Central memory CD8-positive, alpha-beta T cell (primary cell): ENCODE measurements around the gene TNIP1.

ENCODE experiments used
- ATAC-seq: fragments of 150-1000 bp; cut with Tn5 transposase; replicated peaks from 2 replicates; pipeline ENCODE4 v1.10.0; 2022; ENCODE audit warnings: mild to moderate bottlenecking, moderate FRiP score, moderate number of reproducible peaks; ENCODE audit not compliant: poor library complexity, severe bottlenecking; ENCODE audit errors: extremely low read depth
- DNase-seq, 2 donors: peaks; one replicate each; pipeline ENCODE4 v3.0.0; 2021; ENCODE audit warnings: low spot score in 2 of 2
- H3K27ac Mint-ChIP-seq: one replicate; pipeline ENCODE4 v1.8.0; 2022; ENCODE audit warnings: low read depth, mild to moderate bottlenecking, moderate library complexity, mixed read lengths
- H3K27me3 Mint-ChIP-seq: one replicate; pipeline ENCODE4 v1.8.0; 2022; ENCODE audit warnings: mixed read lengths
- H3K36me3 Mint-ChIP-seq: one replicate; pipeline ENCODE4 v1.8.0; 2022; ENCODE audit warnings: mild to moderate bottlenecking, moderate library complexity, mixed read lengths; ENCODE audit not compliant: insufficient read depth
- H3K4me1 Mint-ChIP-seq: one replicate; pipeline ENCODE4 v1.8.0; 2022; ENCODE audit warnings: mixed read lengths
- H3K4me3 Mint-ChIP-seq: one replicate; pipeline ENCODE4 v1.8.0; 2022; ENCODE audit warnings: mild to moderate bottlenecking, moderate library complexity, mixed read lengths
- H3K9me3 Mint-ChIP-seq: one replicate; pipeline ENCODE4 v1.8.0; 2022; ENCODE audit warnings: mixed read lengths

The TNIP1 gene

GRCh38 chr5:151080613-151081430 lies at the start of gene TNIP1:
Gene TNIP1 (minus strand): TSS chr5:151081034. CDS start chr5:151065095, 15,939 bp downstream.
- H3K36me3 Mint-ChIP-seq: peaks cover 47% of the 10 kb centered on the region
- H3K27me3 Mint-ChIP-seq: no peaks in the 10 kb centered on the region
- H3K4me3 Mint-ChIP-seq: peak within 1 kb of the TSS; percentile 74
- peak within 1 kb of the TSS; percentile 86 for H3K27ac Mint-ChIP-seq
- H3K9me3 Mint-ChIP-seq: no peaks in the 10 kb centered on the region
- DNase-seq (peak; percentile 92 to 95), ATAC-seq (peak; percentile 87)
- H3K4me1 Mint-ChIP-seq: peaks cover 79% of the 10 kb centered on the region

- H3K4me1 Mint-ChIP-seq: peaks cover 50% of the 10 kb centered on the region
- ATAC-seq: no peak
- H3K36me3 Mint-ChIP-seq: peaks cover 90% of the 10 kb centered on the region
- H3K27ac Mint-ChIP-seq: peak overlapping the region; percentile 36
- H3K4me3 Mint-ChIP-seq: no peak overlapping the region
- H3K27me3 Mint-ChIP-seq: no peaks in the 10 kb centered on the region
- DNase-seq: no peak
- H3K9me3 Mint-ChIP-seq: no peaks in the 10 kb centered on the region
Observed at GRCh38 chr5:151130235-151130921, 49.5 kb upstream of the TNIP1 start.

GRCh38 chr5:151128817-151129216 lies 48.0 kb upstream of the TNIP1 start:
- ATAC-seq: no peak
- Mint-ChIP-seq H3K4me3 (no peak overlapping the region), H3K36me3 (peaks cover 86% of the 10 kb centered on the region), H3K4me1 (peaks cover 54% of the 10 kb centered on the region), H3K27ac (peak overlapping the region; percentile 36), H3K27me3 (no peaks in the 10 kb centered on the region), H3K9me3 (no peaks in the 10 kb centered on the region)
- no peak for DNase-seq

GRCh38 chr5:151127926-151128325 lies 47.1 kb upstream of the TNIP1 start:
- H3K27ac Mint-ChIP-seq: peak overlapping the region; percentile 74
- no peaks in the 10 kb centered on the region for H3K27me3 Mint-ChIP-seq
- H3K9me3 Mint-ChIP-seq: no peaks in the 10 kb centered on the region
- no peak overlapping the region for H3K4me3 Mint-ChIP-seq
- DNase-seq: no peak
- peaks cover 50% of the 10 kb centered on the region for H3K4me1 Mint-ChIP-seq
- H3K36me3 Mint-ChIP-seq: peaks cover 86% of the 10 kb centered on the region
- no peak for ATAC-seq

GRCh38 chr5:151126199-151126645 lies 45.4 kb upstream of the TNIP1 start:
- H3K27me3 Mint-ChIP-seq: no peaks in the 10 kb centered on the region
- H3K4me1 Mint-ChIP-seq: peaks cover 44% of the 10 kb centered on the region
- no peaks in the 10 kb centered on the region for H3K9me3 Mint-ChIP-seq
- DNase-seq (peak; percentile 50 to 63), ATAC-seq (no peak)
- H3K4me3 Mint-ChIP-seq: no peak overlapping the region
- H3K36me3 Mint-ChIP-seq: peaks cover 75% of the 10 kb centered on the region
- H3K27ac Mint-ChIP-seq: peak overlapping the region; percentile 74

- DNase-seq (no peak), ATAC-seq (peak; percentile 36)
- no peaks in the 10 kb centered on the region for H3K27me3 Mint-ChIP-seq
- peaks cover 44% of the 10 kb centered on the region for H3K4me1 Mint-ChIP-seq
- H3K4me3 Mint-ChIP-seq: no peak overlapping the region
- H3K36me3 Mint-ChIP-seq: peaks cover 75% of the 10 kb centered on the region
- no peaks in the 10 kb centered on the region for H3K9me3 Mint-ChIP-seq
- peak overlapping the region; percentile 74 for H3K27ac Mint-ChIP-seq
Observed at GRCh38 chr5:151125421-151125820, 44.6 kb upstream of the TNIP1 start.

GRCh38 chr5:151123897-151124751 lies 43.3 kb upstream of the TNIP1 start:
- no peak for ATAC-seq
- no peaks in the 10 kb centered on the region for H3K9me3 Mint-ChIP-seq
- peaks cover 34% of the 10 kb centered on the region for H3K4me1 Mint-ChIP-seq
- H3K27ac Mint-ChIP-seq: peak overlapping the region; percentile 94
- no peak for DNase-seq
- H3K27me3 Mint-ChIP-seq: no peaks in the 10 kb centered on the region
- H3K36me3 Mint-ChIP-seq: peaks cover 79% of the 10 kb centered on the region
- H3K4me3 Mint-ChIP-seq: peak overlapping the region; percentile 7

GRCh38 chr5:151122828-151123227 lies 42.0 kb upstream of the TNIP1 start:
- DNase-seq (no peak), ATAC-seq (no peak)
- Mint-ChIP-seq H3K4me3 (no peak overlapping the region), H3K27me3 (no peaks in the 10 kb centered on the region), H3K27ac (no peak overlapping the region), H3K4me1 (peaks cover 27% of the 10 kb centered on the region), H3K9me3 (no peaks in the 10 kb centered on the region), H3K36me3 (peaks cover 79% of the 10 kb centered on the region)

GRCh38 chr5:151121665-151122064 lies 40.8 kb upstream of the TNIP1 start:
- Mint-ChIP-seq H3K4me3 (no peak overlapping the region), H3K9me3 (no peaks in the 10 kb centered on the region), H3K27ac (peak overlapping the region; percentile 53), H3K27me3 (no peaks in the 10 kb centered on the region), H3K36me3 (peaks cover 77% of the 10 kb centered on the region), H3K4me1 (peaks cover 25% of the 10 kb centered on the region)
- ATAC-seq (no peak), DNase-seq (no peak)

- peaks cover 22% of the 10 kb centered on the region for H3K4me1 Mint-ChIP-seq
- H3K9me3 Mint-ChIP-seq: no peaks in the 10 kb centered on the region
- ATAC-seq (no peak), DNase-seq (no peak)
- peaks cover 77% of the 10 kb centered on the region for H3K36me3 Mint-ChIP-seq
- H3K27ac Mint-ChIP-seq: peak overlapping the region; percentile 52
- no peak overlapping the region for H3K4me3 Mint-ChIP-seq
- H3K27me3 Mint-ChIP-seq: no peaks in the 10 kb centered on the region
Observed at GRCh38 chr5:151121095-151121494, 40.3 kb upstream of the TNIP1 start.

GRCh38 chr5:151118913-151119575 lies 38.2 kb upstream of the TNIP1 start:
- ATAC-seq (no peak), DNase-seq (no peak)
- Mint-ChIP-seq H3K27me3 (no peaks in the 10 kb centered on the region), H3K4me3 (no peak overlapping the region), H3K9me3 (no peaks in the 10 kb centered on the region), H3K4me1 (peaks cover 15% of the 10 kb centered on the region), H3K27ac (peak overlapping the region; percentile 74), H3K36me3 (peaks cover 71% of the 10 kb centered on the region)
